PC-3 (cell line): ENCODE data around the gene MLLT11. TPM values are rescaled to one million over a fixed set of nuclear protein-coding genes. Genes with fewer than 3 reads are reported as not detected.

Source experiments
- ATAC-seq: fragments of 200-7000 bp; cut with Tn5 transposase; 2 replicates; pipeline ENCODE4 v1.9.1; 2020; ENCODE audit warnings: mild to moderate bottlenecking, moderate library complexity
- BruUV-seq: library from RNA; stranded (reverse); fragments of 400-500 nt; replicated peaks from 2 replicates; lab custom pipeline; 2021; lab: Mats Ljungman, UMichigan
- CTCF ChIA-PET: fragments of 300-600 bp; sonication (Branson Sonifier 250); formaldehyde crosslinking; loops from one replicate; lab custom pipeline; 2022; ENCODE audit warnings: antibody characterized with exemption; lab: Charles Lee
- POLR2A ChIA-PET: fragments of 300-600 bp; sonication (Branson Sonifier 250); formaldehyde crosslinking; loops from one replicate; lab custom pipeline; 2022; ENCODE audit warnings: antibody characterized with exemption; ENCODE audit not compliant: unreplicated experiment; lab: Charles Lee
- DNase-seq: peaks from one replicate; pipeline ENCODE4 v3.0.0-alpha.2; 2015
- H2AFZ ChIP-seq: fragments of 300-600 bp; sonication (generic); 2 replicates; pipeline ENCODE4 v1.6.0; 2016; ENCODE audit warnings: antibody characterized with exemption, low read length
- H3F3A ChIP-seq: fragments of 300-600 bp; sonication (generic); one replicate; pipeline ENCODE4 v1.6.0; 2017; ENCODE audit warnings: antibody characterized with exemption, low read length, control low read depth, mild to moderate bottlenecking; ENCODE audit not compliant: unreplicated experiment
- H3K27ac ChIP-seq: fragments of 300-600 bp; sonication (generic); 2 replicates; pipeline ENCODE4 v1.5.1; 2016; ENCODE audit warnings: mild to moderate bottlenecking, low read length
- H3K27me3 ChIP-seq: fragments of 300-600 bp; sonication (generic); 2 replicates; pipeline ENCODE4 v1.6.1; 2016; ENCODE audit warnings: low read length, mixed read lengths
- H3K36me3 ChIP-seq: fragments of 300-600 bp; sonication (generic); 2 replicates; pipeline ENCODE4 v1.6.1; 2016; ENCODE audit warnings: low read depth, mixed run types, low read length, mixed read lengths
- H3K4me1 ChIP-seq: fragments of 300-600 bp; sonication (generic); 2 replicates; pipeline ENCODE4 v1.5.1; 2016; ENCODE audit warnings: low read length; ENCODE audit not compliant: insufficient read depth
- H3K4me2 ChIP-seq: fragments of 300-600 bp; sonication (generic); 2 replicates; pipeline ENCODE4 v1.6.0; 2016; ENCODE audit warnings: low read length
- H3K4me3 ChIP-seq: fragments of 300-600 bp; sonication (generic); 2 replicates; pipeline ENCODE4 v1.5.1; 2016; ENCODE audit warnings: mild to moderate bottlenecking, low read length, mixed read lengths
- H3K79me2 ChIP-seq: fragments of 300-600 bp; sonication (generic); 2 replicates; pipeline ENCODE4 v1.6.1; 2017; ENCODE audit warnings: low read length, mixed read lengths
- H3K9ac ChIP-seq: fragments of 300-600 bp; sonication (generic); 2 replicates; pipeline ENCODE4 v1.6.0; 2016; ENCODE audit warnings: mild to moderate bottlenecking, low read length
- H3K9me2 ChIP-seq: fragments of 300-600 bp; sonication (generic); replicated peaks from 2 replicates; pipeline ENCODE4 v1.6.1; 2016; ENCODE audit warnings: mixed run types, low read length, mixed read lengths
- H3K9me3 ChIP-seq: fragments of 300-600 bp; sonication (generic); 2 replicates; pipeline ENCODE4 v1.6.1; 2016; ENCODE audit warnings: low read length, mixed read lengths
- H4K20me1 ChIP-seq: fragments of 300-600 bp; sonication (generic); 2 replicates; pipeline ENCODE4 v1.6.1; 2016; ENCODE audit warnings: low read length, mixed read lengths
- CTCF ChIP-seq: fragments of 300-600 bp; sonication (generic); conservative IDR thresholded peaks from 2 replicates; pipeline ENCODE4 v1.5.1; 2017; ENCODE audit warnings: antibody characterized with exemption, low read depth, mild to moderate bottlenecking, low read length
- EZH2 ChIP-seq: fragments of 300-600 bp; sonication (generic); IDR thresholded peaks from one replicate; pipeline ENCODE4 v1.6.1; 2017; ENCODE audit warnings: antibody characterized with exemption, mild to moderate bottlenecking, low read length; ENCODE audit not compliant: unreplicated experiment
- EZH2phosphoT487 ChIP-seq: fragments of 300-600 bp; sonication (generic); IDR thresholded peaks from 2 replicates; pipeline ENCODE4 v1.6.1; 2018; ENCODE audit warnings: mild to moderate bottlenecking, antibody characterized with exemption, low read length, borderline replicate concordance
- intact Hi-C: fragments of 100-400 bp; cut with micrococcal nuclease; formaldehyde crosslinking; loops from 2 replicates; pipeline ENCODE4 v1.9.0; 2023
- total RNA-seq: library from RNA; depleted of rRNA; stranded (reverse); fragments of >200 nt; gene quantifications from 2 replicates; pipeline ENCODE4 v1.2.3, GENCODE V29; 2014

MLLT11 gene
- total RNA-seq, 1 experiment from 2014 or later, result 14.1 TPM

GRCh38 chr1:151067185-151067584 is 7.0 kb downstream of the MLLT11 start:
- Histone ChIP-seq H2AFZ (no peak overlapping the region), H3K4me2 (no peak overlapping the region), H3K9me3 (no peaks in the 10 kb centered on the region), H3K27ac (no peak overlapping the region), H3K79me2 (peaks cover 43% of the 10 kb centered on the region), H3K9ac (no peak overlapping the region), H4K20me1 (no peaks in the 10 kb centered on the region), H3K36me3 (no peaks in the 10 kb centered on the region; the same call in 1 of the 2 replicates), H3K9me2 (no peaks in the 10 kb centered on the region), H3F3A (peaks cover 16% of the 10 kb centered on the region), H3K4me3 (no peak overlapping the region), H3K27me3 (no peaks in the 10 kb centered on the region), H3K4me1 (peaks cover 21% of the 10 kb centered on the region)
- BruUV-seq, result no TSS peak
- ChIA-PET CTCF (no interaction called here), POLR2A (interaction anchor here (0.5 kb wide), 1 partner anchor 92 kb away, joined by 4 read pairs; the partner anchor contains the start of gene CERS2)
- DNase-seq (no peak), ATAC-seq (no peak)
- intact Hi-C loops, result no loop called here
- TF ChIP-seq EZH2phosphoT487, result no peak
- no peak for TF ChIP-seq CTCF
- TF ChIP-seq EZH2, result no peak

- Histone ChIP-seq H3K79me2 (peaks cover 27% of the 10 kb centered on the region), H3K4me2 (no peak overlapping the region), H3K4me3 (no peak overlapping the region), H3K36me3 (no peaks in the 10 kb centered on the region; the same call in 1 of the 2 replicates), H2AFZ (no peak overlapping the region), H3K9me3 (no peaks in the 10 kb centered on the region), H3K27ac (peak overlapping the region; percentile 86), H4K20me1 (no peaks in the 10 kb centered on the region), H3K4me1 (peaks cover 14% of the 10 kb centered on the region), H3K9me2 (no peaks in the 10 kb centered on the region), H3K9ac (no peak overlapping the region), H3K27me3 (no peaks in the 10 kb centered on the region), H3F3A (peaks cover 16% of the 10 kb centered on the region)
- DNase-seq (no peak), ATAC-seq (no peak)
- intact Hi-C loops, result no loop called here
- POLR2A ChIA-PET, result no interaction called here
- BruUV-seq, result no TSS peak
- TF ChIP-seq EZH2, result no peak
- CTCF ChIA-PET, result no interaction called here
Measured at GRCh38 chr1:151069103-151069486, 8.9 kb downstream of the MLLT11 start.

GRCh38 chr1:151070474-151071276 is 10.5 kb downstream of the MLLT11 start, which contains the start of gene GABPB2:
Gene GABPB2, plus strand, starts transcription at chr1:151070761. Its CDS starts 17,429 bp downstream, at chr1:151088190.
- TF ChIP-seq CTCF (peak; percentile 85), EZH2 (no peak), EZH2phosphoT487 (no peak)
- Histone ChIP-seq H3K27ac (peak within 1 kb of the TSS; percentile 86), H3K36me3 (no peaks in the 10 kb centered on the region), H3K4me1 (peaks cover 14% of the 10 kb centered on the region), H2AFZ (peak within 1 kb of the TSS; percentile 99), H3K27me3 (no peaks in the 10 kb centered on the region), H3K4me3 (peak within 1 kb of the TSS; percentile 88), H3F3A (peaks cover 16% of the 10 kb centered on the region), H3K4me2 (peak within 1 kb of the TSS; percentile 95), H4K20me1 (no peaks in the 10 kb centered on the region), H3K9me2 (no peaks in the 10 kb centered on the region), H3K9ac (peak within 1 kb of the TSS; percentile 94), H3K79me2 (peaks cover 12% of the 10 kb centered on the region), H3K9me3 (no peaks in the 10 kb centered on the region)
- ChIA-PET CTCF (interaction anchor here (1.0 kb wide), 3 partner anchors 13 to 29 kb away, joined by 3 to 5 read pairs (median 5); no protein-coding TSS in a partner anchor), POLR2A (interaction anchor here (0.5 to 1.0 kb wide), 2 partner anchors 64 to 119 kb away, joined by 3 to 4 read pairs; partner anchors contain the start of genes MINDY1 and VPS72)
- BruUV-seq, result TSS peak; percentile 80
- peak; percentile 91 for DNase-seq
- peak; percentile 93 for ATAC-seq
- intact Hi-C loops, result loop anchor here (1.0 kb wide), 1 partner anchor 10 kb away; the partner anchor contains the start of gene MLLT11
